ENCODE data around the gene GADD45GIP1. TPM values are rescaled to one million over a fixed set of nuclear protein-coding genes. Genes with fewer than 3 reads are reported as not detected.
"Not testable (repeated sequence)": the region's sequence is repeated elsewhere in the genome, so short reads cannot be mapped to it uniquely, and the experiment has no call there.

GADD45GIP1 gene
- polyA plus RNA-seq, 3 donors = 36.2 to 54.7 (median 42.6) TPM

- no peak for DNase-seq
Measured at GRCh38 chr19:12967907-12968306, 10.9 kb upstream of the GADD45GIP1 start.

DNA sequence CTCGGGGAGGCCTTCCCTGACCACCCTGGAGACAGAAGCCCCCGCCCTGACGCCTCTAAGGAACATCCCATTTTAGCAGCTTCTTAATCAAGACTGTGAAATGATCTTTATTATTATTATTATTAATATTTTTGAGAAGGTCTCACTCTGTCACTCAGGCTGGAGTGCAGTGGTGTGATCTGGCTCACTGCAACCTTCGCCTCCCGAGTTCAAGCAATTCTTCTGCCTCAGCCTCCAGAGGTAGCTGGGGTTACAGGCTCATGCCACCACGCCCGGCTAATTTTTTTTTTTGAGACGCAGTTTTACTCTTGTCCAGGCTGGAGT lies 8.8 kb upstream of the GADD45GIP1 start:
- no peak for DNase-seq

DNA sequence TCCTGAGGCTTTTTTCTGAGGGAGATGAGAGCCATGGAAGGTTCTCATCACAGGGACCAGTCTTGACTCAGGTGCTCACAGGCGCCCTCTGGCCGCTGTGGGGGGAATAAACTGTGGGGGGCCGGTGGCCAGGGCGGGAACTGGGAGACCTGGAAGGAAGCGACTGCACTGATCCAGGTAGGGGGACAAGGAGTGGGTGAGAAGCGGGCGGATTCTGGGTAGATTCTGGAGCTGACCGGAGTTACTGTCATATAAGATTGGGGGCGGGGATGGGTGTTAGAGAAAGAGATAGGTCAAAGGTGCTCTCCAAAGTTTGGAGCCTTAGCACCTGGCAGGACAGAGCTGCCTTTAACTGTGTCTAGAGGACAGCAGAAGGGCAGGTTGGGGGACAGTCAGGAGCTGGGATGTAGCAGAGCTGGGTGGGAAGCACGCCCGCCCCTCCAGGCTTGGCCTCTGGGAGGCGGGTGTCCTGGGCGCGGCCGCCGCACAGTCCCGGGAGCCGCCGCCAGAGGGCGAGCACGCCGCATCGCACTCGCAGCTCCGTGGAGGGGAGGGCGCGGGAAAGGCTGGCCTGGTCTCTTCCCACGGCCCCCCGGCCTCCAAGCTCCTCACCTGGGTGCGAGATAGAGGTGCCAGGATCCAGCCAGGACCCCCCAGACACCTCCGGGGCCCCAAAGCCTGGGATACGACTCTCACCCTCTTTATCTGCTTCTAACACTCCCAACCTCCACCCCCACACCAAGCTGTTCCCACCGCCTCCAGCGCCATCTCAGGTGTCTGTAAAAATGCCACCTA lies 8.2 kb upstream of the GADD45GIP1 start:
- DNase-seq = peak; percentile 61

- no peak for DNase-seq
Measured at GRCh38 chr19:12959481-12959880, 2.5 kb upstream of the GADD45GIP1 start.

- DNase-seq = not testable (repeated sequence)
Measured at GRCh38 chr19:12957389-12957952, 448 bp upstream of the GADD45GIP1 start.

GRCh38 chr19:12955996-12956395 lies 1.0 kb downstream of the GADD45GIP1 start:
- no peak for DNase-seq

DNA sequence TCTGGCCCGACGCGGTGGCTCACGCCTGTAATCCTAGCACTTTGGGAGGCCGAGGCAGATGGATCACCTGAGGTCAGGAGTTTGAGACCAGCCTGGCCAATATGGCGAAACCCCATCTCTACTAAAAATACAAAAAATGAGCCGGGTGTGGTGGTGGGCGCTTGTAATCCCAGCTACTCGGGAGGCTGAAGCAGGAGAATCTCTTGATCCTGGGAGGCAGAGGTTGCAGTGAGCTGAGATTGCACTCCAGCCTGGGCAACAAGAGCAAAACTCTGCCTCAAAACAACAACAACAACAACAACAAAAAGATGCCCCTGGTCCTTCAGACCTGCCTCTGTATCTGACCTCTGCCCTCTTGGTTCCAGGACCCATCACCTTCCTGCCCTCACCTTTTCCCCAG lies 1.4 kb downstream of the GADD45GIP1 start:
- DNase-seq = not testable (repeated sequence)

DNA sequence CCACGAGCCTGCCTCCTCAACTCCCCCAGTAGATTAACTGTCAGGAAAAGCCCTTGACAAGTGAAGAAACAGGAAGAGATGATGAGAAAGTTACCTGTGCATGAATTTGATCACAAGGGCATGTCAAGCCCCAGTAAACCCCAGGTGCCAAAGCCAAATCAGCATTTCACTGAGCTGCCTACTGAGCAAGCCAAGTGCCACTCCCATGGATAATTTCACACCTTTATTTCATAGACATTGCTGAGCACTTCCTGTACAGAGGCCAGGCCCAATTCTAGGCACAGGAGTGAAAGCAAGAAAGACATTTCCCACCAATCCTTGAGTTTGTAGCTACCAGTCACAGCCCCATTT lies 2.4 kb downstream of the GADD45GIP1 start:
- no peak for DNase-seq

GRCh38 chr19:12953799-12954611 lies 3.0 kb downstream of the GADD45GIP1 start:
- no peak for DNase-seq

DNA sequence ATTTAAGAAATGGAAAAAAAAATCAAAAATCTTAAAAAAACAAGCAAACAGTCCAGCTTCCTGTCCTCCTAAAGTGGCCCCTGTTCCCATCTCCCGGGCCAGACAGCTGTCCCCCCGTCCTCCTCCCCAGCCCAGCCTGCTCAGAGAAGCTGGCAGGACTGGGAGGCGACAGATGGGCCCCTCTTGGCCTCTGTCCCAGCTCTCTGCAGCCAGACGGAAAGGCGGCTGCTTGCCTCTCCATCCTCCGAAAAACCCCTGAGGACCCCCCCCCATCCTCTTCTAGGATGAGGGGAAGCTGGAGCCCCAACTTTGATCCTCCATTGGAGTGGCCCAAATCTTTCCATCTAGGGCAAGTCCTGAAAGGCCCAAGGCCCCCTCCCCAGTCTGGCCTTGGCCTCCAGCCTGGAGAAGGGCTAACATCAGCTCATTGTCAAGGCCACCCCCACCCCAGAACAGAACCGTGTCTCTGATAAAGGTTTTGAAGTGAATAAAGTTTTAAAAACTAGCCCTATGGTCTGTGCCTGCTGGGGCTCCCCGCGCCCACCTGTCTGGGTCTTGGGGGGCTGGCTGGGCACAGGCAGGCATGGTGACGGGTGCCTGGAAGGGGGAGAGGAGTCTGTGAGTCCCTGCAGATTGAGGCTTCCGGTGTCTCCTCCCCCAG lies 3.8 kb downstream of the GADD45GIP1 start:
- no peak for DNase-seq

GRCh38 chr19:12952488-12953137 lies 4.4 kb downstream of the GADD45GIP1 start:
- no peak for DNase-seq

DNA sequence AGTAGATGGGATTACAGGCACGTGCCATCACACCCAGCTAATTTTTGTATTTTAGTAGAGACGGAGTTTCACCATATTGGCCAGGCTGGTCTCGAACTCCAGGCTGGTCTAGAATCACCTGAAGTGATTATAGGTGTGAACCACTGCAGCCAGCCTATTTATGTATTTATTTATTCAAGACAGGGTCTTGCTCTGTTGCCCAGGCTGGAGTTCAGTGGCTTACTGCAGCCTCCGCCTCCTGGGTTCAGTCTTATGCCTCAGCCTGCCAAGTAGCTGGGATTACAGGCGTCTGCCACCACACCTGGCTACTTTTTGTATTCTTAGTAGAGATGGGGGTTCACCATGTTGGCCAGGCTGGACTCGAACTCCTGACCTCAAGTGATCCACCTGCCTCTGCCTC lies 5.0 kb downstream of the GADD45GIP1 start:
- DNase-seq = not testable (repeated sequence)

GRCh38 chr19:12949363-12950283 lies 7.4 kb downstream of the GADD45GIP1 start:
- DNase-seq = no peak

DNA sequence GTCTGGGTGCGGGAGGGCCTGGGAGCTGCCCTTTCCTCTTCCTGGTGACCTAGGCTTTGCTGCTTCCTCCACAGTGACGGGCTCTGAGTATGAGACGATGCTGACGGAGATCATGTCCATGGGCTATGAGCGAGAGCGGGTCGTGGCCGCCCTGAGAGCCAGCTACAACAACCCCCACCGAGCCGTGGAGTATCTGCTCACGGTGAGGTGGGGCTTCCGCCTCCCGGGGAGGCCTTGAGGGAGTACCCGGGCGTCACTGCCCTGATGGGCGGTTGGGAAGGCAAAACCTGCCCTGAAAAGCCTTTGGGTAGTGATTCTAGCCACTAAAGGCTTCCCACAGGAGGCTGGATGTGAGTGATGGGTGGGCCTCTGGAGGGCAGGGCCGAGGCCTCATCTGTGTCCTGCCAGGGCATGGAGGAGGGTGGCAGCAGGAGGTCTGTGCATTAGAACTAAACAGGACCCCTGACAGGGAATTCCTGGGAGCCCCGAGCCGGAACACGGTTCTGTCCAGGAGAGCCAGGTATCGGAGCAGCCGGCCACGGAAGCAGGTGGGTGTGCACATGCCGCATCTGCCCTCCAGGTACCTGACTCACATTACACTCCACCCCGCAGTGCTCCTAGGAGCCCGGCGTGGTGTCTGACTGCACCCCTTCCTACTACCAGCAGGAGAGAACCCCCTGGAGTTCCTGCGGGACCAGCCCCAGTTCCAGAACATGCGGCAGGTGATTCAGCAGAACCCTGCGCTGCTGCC lies 8.2 kb downstream of the GADD45GIP1 start:
- DNase-seq = no peak

DNA sequence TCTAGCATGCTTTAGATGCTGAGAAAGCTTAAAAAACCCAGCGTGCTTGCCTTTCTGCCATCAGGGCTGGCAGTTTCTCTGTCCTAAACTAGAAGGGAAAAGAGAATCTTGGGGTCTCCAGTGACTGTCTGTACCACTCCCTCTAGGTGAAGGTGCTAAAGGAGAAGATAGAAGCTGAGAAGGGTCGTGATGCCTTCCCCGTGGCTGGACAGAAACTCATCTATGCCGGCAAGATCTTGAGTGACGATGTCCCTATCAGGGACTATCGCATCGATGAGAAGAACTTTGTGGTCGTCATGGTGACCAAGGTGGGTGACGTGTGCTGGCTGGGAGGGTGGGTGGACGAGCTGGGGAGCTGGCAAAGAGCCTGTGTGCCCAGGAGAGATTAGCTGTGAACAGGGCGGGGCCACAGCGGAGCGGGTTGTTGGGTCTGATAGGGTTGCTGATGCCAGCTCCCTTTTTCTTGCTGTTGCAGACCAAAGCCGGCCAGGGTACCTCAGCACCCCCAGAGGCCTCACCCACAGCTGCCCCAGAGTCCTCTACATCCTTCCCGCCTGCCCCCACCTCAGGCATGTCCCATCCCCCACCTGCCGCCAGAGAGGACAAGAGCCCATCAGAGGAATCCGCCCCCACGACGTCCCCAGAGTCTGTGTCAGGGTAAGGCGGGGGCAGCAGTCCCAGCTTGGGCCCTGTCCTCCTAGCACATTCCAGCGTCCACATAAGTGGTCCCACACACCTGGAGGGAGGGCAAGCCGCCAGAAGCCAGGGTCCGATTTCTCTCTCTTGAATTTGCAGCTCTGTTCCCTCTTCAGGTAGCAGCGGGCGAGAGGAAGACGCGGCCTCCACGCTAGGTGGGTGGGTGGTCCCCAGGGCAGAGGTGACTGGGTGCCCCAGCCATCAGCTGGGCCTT lies 9.1 kb downstream of the GADD45GIP1 start:
- DNase-seq = no peak

DNA sequence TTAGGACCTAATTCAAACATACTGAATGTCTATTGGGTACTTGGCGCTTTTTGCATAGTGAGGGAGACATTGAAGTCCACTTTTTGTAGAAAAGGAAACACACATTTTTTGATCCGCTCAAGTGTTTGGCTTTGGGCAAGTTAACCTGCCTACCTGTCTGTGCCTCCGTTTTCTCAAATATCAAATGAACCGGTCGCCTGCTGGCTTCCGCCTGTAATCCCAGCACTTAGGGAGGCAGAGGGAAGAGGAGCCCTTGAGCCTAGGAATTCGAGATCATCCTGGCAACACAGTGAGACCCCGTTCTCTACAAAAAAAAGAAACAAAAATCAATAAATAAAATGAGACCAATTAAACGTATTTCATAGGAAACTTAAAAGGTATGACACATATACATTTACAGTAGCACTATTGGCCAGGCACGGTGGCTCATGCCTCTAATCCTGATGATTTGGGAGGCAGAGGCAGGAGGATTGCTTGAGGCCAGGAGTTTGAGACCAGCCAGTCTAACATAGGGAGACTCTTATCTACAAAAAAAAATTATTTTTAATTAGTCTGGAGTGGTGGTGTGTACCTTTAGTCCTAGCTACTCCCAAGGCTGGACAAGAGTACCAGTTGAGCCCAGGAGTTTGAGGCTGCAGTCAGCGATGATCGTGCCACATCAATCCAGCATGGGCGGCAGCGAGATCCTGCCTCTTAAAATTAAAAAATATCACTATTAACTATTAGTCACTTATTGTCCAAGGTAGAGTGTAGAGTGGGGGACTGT lies 10.1 kb downstream of the GADD45GIP1 start:
- no peak for DNase-seq

DNA sequence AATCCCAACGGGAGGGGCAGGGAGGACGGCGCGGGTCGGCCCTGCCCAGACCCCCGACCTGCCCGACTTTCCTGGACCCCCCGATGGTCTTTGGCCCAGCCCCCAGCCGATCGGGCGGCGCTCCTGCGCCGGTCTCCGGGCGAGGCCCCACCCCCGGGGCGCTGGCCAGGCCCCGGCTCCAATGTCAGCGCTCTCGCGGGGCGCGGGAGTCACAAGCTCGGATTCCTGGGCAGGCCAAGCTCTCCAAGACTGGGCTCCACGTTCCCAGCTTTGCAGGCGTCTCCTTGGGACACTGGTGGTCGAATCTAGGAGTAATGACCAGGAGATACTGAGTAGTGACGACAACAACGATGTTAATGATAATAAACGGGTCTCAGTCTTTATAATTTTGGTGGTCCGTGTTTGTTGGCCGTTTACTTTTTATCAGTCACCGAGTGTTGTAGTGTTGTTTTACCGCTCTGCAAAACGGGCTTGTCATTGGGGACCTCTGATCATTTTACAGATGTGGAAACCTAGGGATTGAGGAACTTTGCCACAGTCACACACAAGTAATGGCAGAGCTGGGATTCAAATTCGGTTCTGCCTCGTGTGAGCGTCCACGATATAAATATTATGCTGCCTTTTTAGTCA lies 10.8 kb downstream of the GADD45GIP1 start:
- DNase-seq = no peak

All from renal pelvis (tissue), 4 donors.